AG08396 (cell line): ENCODE data around the gene RIPOR2.

Source experiments
- DNase-seq: peaks from one replicate; pipeline ENCODE4 v3.0.0; 2012; ENCODE audit warnings: low spot score, mixed read lengths

RIPOR2 gene, protein sequence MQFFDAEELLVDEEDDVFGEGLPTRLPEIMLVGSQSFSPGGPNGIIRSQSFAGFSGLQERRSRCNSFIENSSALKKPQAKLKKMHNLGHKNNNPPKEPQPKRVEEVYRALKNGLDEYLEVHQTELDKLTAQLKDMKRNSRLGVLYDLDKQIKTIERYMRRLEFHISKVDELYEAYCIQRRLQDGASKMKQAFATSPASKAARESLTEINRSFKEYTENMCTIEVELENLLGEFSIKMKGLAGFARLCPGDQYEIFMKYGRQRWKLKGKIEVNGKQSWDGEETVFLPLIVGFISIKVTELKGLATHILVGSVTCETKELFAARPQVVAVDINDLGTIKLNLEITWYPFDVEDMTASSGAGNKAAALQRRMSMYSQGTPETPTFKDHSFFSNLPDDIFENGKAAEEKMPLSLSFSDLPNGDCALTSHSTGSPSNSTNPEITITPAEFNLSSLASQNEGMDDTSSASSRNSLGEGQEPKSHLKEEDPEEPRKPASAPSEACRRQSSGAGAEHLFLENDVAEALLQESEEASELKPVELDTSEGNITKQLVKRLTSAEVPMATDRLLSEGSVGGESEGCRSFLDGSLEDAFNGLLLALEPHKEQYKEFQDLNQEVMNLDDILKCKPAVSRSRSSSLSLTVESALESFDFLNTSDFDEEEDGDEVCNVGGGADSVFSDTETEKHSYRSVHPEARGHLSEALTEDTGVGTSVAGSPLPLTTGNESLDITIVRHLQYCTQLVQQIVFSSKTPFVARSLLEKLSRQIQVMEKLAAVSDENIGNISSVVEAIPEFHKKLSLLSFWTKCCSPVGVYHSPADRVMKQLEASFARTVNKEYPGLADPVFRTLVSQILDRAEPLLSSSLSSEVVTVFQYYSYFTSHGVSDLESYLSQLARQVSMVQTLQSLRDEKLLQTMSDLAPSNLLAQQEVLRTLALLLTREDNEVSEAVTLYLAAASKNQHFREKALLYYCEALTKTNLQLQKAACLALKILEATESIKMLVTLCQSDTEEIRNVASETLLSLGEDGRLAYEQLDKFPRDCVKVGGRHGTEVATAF

DNA sequence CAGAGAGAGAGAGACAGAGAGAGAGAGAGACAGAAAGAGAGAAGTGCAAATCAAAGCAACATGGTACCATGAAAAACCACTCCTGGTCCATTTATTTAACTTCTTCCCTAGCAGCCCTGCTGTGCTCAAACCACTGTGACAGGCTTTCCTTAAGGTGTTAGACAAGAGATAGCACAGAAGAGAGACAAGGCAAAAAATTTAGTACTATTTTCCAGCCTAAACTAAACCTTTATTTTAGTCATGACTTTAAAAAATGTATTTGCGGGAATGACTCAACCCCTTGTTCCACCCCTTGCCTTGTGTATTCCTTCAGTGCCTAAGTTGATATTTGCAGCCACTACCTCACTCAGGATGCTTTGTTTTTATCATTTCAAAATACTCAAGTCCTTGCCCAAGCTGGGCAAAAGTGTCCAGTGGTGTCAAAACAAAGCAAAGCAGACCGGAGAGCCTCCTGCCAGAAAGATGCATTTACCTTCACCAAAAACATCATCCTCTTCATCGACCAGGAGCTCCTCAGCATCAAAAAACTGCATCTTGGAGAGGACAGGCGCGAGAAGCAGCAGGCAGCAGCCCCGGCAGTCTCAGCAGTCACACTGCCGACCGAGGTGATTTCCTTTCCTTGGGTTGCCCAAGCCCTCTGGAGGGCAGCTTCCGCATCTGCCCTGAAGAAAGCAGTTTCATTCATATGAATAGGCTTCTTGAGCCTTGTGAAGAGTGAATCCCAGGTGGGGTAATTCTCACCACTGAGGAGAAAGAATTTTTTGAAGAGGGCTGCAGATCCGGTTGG is at the start of gene RIPOR2:
Gene RIPOR2 (minus strand): TSS at position 595 of the 787 bp plus-strand sequence. CDS start 62 bp downstream, at position 533.
- DNase-seq = no peak

DNA sequence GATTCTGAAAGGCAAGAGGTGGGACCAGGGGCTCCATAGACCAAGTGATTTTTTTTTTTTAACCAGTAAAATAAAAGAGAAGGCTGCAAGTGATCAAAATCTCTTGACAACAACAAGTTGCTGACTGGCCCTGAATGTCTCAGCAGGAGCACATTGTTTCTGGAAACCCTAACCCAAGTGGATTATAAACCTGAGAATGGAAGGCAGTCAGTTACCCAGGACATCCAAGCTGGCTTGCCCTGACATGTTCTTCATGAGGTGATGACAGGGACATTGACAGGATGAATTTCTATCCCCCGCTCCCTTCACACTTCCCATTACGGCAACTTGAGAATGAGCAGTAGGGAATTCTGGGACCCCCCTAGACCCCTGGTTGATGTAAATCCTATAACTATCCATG is 49.6 kb upstream of the RIPOR2 start:
- DNase-seq = no peak

DNA sequence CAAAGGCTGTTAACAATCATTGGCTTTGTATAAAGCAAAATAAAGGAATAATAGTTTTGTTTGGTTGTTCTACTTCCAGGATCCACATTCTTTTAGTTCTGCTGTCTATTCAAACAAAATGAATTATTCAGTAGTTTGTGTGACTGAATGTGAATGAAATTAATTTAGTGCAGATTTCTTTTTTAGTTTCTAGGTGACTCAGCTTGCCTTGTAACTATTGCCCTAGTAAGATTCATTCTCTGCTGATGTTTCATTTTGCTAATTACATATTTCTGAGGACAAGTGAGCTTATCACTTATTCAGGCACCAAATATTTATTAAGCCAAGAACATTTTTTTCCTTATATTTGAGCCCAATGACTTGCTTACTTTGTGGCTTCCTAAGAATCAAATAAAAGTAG is 46.5 kb upstream of the RIPOR2 start:
- no peak for DNase-seq

DNA sequence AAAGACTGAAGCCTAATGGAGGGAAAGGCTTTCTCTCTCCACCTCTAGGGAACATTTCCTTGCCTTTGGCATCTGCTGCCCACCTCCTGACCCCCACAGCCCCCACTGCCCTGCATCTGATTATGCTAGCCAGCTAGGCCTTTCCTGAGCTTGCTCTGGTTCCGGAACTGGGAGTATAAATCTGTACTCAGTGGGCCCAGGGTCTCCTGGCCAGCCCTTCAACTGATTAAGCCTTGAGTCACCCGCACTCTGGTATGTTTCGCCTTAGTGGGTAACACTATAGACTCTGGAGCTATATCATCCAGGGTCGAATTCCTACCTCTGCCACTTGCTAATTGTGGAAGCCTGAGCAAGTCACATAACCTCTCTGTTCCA is 45.6 kb upstream of the RIPOR2 start:
- no peak for DNase-seq

DNA sequence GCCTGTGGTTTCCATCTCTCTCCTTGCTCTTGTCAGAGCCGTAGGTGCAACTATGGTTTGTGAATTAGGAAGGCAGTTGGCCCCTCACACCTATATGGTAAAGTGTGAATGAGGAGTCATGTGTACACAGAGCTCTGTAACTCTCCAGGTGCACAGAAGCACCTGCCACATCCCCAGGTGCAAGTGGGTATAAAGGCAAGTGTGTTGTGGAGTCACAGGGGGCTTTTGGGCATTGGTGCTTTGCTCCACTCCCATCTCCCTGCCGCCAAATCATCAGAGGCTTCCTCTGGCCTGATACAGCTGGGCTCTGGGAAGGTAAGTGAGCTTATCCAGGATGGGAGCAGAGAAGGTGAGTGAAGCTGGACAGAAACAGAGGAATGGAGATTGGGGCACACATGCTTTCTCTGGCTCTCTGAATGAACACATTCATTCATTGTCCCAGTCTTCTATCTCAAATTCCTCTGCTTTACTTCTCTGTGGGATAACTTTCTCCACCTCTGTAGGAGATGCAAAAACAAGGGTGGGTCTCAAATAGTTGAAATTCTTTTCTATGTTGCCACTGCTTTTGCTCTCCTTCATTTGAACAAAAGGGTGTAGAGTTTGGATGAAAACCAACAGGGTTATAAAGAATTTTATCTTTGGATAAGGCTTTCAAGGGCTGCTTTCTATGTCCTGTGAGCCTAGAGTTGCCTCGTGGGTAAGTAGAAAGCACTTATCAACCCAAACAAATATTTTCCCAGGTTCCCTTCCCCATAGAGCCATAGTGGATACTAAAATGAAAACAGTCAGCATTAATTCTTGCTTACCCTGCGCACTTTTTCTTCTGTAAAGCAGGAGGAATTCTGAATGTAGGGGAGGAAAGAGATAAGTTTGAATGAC is 45.0 kb upstream of the RIPOR2 start:
- DNase-seq = no peak

DNA sequence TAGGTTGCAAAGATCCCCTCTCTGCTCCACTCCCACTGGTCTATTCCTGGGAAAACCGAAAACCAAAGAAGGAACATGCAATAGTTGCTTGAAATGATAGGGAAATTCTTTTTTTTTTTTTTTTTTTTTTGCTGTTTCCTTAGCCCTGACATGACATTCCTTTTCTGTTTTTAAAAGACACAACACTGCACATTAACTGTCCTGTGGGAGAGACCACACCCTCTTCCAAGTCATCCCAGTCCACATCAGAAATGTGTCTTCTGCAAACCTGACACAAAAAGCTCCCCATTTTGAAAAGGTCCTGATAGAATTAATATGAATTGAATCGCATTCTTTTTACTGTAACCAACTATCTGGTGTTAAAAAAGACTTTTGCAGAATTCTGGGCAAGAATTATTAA is 43.4 kb upstream of the RIPOR2 start:
- DNase-seq = no peak

DNA sequence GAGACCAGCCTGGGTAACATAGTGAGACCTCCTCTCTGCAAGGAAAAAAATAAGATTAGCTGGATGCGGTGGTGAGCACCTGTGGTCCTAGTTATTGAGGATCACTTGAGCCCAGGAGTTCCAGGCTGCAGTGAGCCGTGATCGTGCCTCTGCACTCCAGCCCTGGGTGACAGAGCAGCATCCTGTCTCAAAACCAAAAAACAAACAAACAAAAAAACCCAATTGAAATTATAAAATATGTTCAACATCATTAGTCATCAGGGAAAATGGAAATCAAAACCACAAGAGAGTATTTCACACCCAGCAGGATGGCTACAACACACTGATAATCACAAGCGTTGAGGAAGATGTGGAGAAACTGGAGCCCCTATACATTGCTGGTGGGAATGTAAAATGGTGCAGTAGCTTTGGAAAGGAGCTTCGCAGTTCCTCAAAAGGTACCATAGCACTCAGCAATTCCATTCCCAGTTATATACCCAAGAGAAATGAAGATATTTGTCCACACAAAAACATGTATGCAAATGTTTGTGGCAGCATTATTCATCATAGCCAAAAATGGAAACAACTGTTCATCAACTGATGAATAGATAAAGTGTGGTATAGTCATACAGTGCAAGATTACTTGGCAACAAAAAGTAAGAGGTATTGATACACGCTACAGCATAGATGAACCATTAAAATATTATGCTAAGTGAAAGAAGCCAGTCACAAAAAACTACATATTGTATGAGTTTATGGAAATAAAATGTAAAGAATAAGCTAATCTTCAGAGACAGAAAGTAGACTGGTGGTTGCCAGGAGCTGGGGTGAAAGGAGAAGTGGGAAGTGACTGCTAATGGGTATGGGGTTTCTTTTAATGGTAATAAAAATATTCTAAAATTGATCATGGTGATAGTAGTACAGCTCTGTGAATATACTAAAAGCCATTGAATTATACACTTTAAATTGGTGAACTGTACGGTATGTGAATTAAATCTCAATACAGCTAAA is 38.7 kb upstream of the RIPOR2 start:
- no peak for DNase-seq

DNA sequence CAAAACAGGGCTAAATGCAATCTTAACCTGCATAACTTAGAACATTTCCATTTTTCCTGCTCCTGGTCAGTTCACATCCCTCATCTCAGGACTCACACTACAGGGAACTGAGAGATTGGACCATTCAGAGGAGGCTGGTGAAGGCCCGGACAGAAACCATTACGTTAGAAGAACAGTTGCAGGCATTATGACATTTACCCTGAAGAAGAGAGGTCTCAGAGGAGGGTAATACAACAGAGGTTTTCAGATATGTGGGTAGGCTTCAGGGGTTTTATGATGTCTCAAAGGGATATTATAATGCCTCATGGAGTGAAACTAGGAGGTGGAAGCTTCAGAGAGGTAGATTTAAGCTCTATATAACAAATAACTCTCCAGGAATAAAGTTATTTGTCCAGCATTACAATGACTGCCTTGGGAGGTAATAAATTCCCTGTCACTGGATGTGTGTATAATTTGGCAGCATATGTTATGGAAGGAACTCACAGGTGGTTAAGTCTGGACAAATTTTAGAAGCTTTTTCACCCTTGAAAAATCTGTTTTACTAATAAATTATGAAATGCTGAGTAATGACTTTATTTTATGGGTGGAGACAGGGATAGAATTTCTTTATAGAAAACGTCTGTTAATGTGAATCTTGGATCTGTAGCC is 36.7 kb upstream of the RIPOR2 start:
- DNase-seq = no peak

DNA sequence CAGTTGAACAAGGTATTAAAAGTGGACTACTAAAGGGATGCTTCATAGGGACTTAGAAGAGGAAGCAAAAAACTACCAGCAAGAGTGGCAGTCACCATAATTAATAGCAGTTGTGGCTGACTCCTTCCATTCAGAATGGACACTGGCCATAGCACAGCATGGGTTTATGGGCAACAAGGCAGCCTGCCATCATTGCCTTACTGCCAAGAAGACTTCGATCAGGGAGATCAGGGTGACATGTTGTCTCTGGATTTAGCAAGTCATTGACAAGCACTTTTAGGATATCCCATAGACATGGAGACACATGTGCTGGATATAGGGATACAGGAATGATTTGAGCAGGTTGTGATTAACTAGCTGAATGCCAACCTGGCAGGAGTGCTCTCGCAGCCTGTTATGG is 35.3 kb upstream of the RIPOR2 start:
- DNase-seq = no peak

DNA sequence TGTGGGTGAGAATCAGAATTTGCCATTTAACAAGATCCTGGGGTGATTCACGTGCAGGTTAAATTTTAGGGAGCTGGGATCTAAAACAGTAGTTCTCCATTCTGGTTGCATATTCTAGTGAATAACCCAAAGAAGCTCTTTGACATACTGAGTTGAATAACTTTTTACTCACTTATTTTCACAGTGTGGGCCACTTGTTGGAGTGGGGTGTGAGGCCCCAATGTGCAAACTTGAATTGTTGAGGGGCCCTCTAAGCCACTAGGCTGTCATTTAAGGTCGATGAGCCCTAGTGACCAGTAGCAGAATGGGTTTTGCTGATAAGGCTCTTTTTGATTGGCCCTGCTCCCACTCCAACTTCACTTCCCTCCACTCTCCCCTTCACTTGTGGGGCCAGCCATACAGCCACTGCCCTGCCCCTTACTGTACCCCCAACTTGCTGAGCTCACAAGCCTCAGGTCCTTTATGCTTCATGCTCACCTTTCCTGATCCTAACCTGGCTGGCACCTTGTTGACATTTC is 33.6 kb upstream of the RIPOR2 start:
- DNase-seq = no peak

DNA sequence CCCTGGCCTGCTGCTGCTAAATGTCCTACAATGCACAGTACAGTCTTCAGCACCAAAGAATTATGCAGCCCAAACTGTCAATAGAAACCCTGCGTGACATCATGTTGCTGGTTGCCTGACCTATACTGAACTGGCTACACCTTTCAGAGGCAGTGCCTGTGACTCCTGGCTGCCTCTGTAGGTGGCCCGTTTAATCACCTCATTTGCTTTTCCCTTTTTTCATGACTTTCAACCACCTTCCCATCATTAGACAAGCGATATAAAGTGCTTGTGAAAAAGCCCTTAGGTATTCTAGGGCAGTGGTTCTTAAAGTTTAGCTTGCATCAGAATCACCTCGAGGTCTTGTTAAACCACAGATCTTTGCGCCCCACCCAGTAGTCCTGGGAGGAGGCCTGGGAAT is 33.0 kb upstream of the RIPOR2 start:
- DNase-seq = no peak

DNA sequence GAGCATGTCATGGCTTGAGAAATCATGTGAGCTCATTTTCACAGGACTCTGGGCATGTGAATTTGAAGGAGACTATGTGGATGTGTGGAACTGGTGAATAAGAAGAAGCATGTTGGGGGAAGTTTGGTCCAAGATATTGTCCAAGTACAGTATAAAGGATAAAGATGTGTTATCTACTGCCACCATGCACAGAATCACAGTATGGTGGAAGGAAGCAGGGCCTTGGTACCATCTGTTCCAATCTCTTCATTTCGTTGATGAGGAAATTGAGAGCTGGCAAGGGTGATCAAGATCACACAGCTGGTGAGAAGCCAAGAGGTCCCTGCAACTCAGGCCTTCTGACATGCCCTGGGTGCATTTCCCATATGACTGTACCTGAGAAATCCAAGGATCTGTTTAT is 31.5 kb upstream of the RIPOR2 start:
- no peak for DNase-seq

DNA sequence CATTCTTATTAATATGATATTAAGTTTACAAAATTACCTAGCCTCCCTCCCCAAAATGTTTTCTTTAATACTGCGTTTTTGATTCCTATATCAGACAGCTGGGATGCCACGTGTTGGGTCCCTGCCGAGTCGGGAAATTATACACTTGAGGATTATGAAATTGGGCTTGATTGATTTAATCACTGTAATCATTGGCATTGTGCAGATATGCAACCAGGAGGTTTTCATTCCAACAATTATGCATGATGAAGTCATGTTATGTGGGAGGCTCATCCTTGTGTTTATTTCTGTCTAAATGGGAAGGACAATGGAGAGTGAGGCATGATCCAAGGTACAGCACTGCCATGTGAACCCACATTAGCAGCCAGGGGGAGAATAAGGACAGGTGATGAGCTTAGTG is 30.6 kb upstream of the RIPOR2 start:
- DNase-seq = no peak

DNA sequence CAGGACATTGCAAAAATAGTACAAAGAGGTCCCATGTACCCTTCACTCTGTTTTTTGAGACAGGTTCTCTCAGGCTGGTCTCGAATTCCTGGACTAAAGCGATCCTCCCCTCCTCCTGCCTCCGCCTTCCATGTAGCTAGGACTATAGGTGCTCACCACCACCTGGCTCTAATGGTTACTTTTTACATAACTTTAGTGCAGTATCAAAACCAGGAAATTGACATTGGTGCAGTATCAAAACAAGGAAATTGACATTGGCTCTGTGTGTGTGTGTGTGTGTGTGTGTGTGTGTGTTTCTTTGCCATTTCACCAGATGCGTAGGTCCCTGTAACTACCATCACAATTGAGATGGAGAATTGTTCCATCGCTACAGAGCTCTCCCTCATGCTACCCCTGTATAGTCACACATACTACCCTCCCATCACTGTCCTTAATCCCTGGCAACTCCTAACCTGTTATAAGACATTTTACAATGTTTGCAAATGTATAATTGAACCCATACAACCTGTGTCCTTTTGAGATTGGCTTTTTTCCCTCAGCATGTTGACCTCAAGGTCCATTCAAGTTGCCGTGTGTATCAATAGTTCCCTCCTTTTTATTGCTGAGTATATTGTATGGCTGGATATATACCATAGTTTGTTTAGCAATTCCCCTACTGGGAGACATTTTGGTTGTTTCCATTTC is 28.3 kb upstream of the RIPOR2 start:
- DNase-seq = no peak

DNA sequence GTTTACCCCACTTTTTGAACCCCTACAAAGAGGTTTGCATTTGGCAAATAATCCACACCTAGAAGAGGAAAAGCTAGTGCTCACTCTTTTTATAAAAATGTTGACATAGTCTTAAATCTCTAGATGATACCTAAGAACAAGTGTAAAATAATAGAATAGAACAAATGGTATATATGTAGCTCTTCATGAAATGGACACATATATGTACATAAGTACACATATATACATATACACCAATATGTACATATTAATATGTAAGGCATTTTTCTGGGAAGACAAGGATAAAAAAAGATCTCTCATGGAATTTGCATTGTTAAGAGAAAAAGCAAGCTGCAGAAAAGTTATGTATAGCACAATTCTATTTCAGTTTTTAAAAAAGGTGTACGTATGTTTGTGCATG is 27.6 kb upstream of the RIPOR2 start:
- no peak for DNase-seq

DNA sequence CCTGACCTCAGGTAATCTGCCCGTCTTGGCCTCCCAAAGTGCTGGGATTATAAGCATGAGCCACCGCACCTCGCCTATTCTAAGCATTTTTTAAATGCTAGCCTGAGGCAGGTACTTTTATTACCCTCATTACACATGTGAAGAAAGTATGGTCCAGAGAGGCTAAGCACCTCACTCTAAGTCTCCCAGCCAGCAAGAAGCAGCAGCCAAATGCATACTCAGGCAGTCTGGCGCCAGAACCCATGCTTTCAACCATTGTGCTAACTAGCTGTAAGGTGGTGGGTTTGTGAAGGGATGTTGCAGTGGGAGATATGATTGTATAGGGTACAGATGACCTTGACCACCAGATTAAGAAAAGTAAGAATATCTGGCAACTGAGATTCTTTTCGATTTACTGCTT is 26.1 kb upstream of the RIPOR2 start:
- no peak for DNase-seq

DNA sequence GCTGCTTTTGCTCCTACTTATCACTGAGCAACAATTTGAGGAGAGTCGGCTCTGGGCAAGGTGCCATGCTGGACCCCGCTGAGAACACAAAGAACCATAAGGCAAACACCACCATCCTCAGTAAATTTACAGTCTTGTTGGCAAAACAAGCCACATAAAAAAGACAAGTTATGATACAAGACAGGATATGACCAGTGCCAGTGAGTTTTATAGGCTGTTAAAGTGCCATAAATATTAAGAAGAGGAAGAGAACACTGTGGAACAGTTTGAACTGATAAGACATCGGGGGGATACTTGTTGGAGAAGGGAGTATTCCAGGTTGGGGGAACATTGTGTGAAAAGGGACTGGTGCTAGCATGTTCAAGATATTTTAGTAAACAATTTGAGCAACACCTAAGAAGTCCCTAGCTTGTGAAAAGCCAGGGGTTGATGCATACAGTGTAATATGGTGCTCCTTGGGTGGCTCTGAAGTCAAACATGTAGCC is 25.3 kb upstream of the RIPOR2 start:
- DNase-seq = no peak

DNA sequence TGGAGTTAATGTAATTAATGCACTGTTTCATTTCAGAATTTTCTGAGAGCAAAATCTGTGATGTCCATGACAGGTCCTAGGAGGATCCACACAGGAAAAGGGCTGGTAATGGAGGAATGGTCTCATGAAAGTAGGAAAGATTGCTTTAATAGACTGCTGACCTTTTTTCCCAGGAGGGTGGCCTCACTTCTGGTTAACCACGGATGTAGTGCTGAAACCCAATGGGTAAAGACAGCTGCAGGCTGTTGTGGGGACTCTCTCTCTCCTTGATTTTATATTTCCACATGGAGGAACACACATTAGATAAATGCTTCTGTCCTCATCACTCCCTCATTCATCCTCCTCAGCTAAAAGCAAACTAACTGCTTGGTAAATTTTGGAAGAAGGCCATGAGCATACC is 23.6 kb upstream of the RIPOR2 start:
- DNase-seq = no peak
